Effector memory CD4-positive, alpha-beta T cell (primary cell): Measurements from ENCODE around the gene BMPR1A.
A peak's percentile ranks its signal among the peaks of the same experiment; 100 is the strongest.

Experiments used
- DNase-seq, 3 donors: peaks; one replicate each; pipeline ENCODE4 v3.0.0-alpha.2; 2020
- H3K27ac ChIP-seq: 2 replicates; pipeline ENCODE4 v1.7.0; 2013; ENCODE audit warnings: mild to moderate bottlenecking, low read length, moderate library complexity; ENCODE audit not compliant: insufficient read depth, poor library complexity, severe bottlenecking
- H3K27me3 ChIP-seq: replicated peaks from 2 replicates; pipeline ENCODE4 v1.7.0; 2013; ENCODE audit warnings: mild to moderate bottlenecking, low read length; ENCODE audit not compliant: insufficient read depth, control insufficient read depth, poor library complexity, severe bottlenecking
- H3K36me3 ChIP-seq: 2 replicates; pipeline ENCODE4 v1.7.0; 2013; ENCODE audit warnings: mild to moderate bottlenecking, low read length, moderate library complexity; ENCODE audit not compliant: control insufficient read depth, insufficient read depth
- H3K4me1 ChIP-seq: 2 replicates; pipeline ENCODE4 v1.7.0; 2013; ENCODE audit warnings: low read length, mild to moderate bottlenecking; ENCODE audit not compliant: control insufficient read depth, insufficient read depth, poor library complexity, severe bottlenecking
- H3K4me3 ChIP-seq: 2 replicates; pipeline ENCODE4 v1.7.0; 2013; ENCODE audit warnings: low read length, low read depth, mild to moderate bottlenecking; ENCODE audit not compliant: insufficient read depth, poor library complexity, severe bottlenecking
- H3K9me3 ChIP-seq: 2 replicates; pipeline ENCODE4 v1.7.0; 2013; ENCODE audit warnings: mild to moderate bottlenecking, low read length, moderate library complexity; ENCODE audit not compliant: control insufficient read depth

The BMPR1A gene

GRCh38 chr10:86749854-86750253 lies 6.6 kb upstream of the BMPR1A start:
- H3K27ac ChIP-seq, result no peak overlapping the region
- no peaks in the 10 kb centered on the region for H3K36me3 ChIP-seq
- H3K4me1 ChIP-seq, result no peaks in the 10 kb centered on the region
- DNase-seq, result no peak
- H3K9me3 ChIP-seq, result no peaks in the 10 kb centered on the region
- no peaks in the 10 kb centered on the region for H3K27me3 ChIP-seq
- no peak overlapping the region for H3K4me3 ChIP-seq

- no peaks in the 10 kb centered on the region for H3K36me3 ChIP-seq
- H3K27ac ChIP-seq, result no peak overlapping the region
- no peaks in the 10 kb centered on the region for H3K27me3 ChIP-seq
- DNase-seq, result no peak
- no peak overlapping the region for H3K4me3 ChIP-seq
- H3K4me1 ChIP-seq, result peaks cover 3% of the 10 kb centered on the region
- no peaks in the 10 kb centered on the region for H3K9me3 ChIP-seq
Observed at GRCh38 chr10:86751477-86751876, 4.9 kb upstream of the BMPR1A start.

DNA sequence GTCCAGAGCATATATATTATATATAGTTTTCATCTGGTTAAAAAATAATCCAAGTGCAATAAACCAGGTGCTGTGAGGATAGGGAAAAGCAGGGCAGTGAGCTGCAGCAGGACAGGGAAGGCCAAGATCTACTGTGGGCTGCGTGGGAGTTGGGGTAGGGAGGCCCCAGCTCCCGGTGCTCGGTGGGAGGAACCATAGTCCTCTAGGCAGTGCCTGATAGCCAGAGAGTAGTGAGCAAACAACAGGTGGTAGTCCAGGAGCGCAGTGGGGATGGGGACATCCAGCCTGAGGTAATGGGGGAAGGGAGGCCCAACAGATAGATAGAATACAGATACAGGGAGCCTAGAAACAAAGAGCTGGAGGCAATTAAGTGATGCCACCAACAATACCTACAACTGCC lies 4.1 kb upstream of the BMPR1A start:
- H3K27ac ChIP-seq, result no peak overlapping the region
- no peak for DNase-seq
- no peaks in the 10 kb centered on the region for H3K36me3 ChIP-seq
- H3K9me3 ChIP-seq, result no peaks in the 10 kb centered on the region
- no peak overlapping the region for H3K4me3 ChIP-seq
- no peaks in the 10 kb centered on the region for H3K27me3 ChIP-seq
- H3K4me1 ChIP-seq, result peaks cover 5% of the 10 kb centered on the region

DNA sequence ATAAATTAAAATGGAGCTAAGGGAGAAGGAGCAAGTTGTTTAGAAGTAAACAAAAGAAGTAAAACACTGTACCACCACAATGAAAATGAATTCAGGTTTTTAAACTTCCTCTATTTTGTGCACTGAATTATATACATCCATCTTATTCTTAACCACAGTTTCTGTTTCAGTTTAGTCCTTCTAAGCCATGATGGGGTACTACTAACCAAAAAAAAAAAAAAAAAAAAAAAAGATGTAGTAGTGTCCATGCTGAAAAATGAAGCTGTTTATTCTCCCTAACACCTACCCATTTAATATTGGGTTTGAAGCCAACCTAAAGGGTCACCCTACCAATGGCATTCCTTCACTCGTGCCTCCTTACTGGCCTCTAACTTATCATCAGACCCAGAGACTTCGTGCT lies 3.4 kb upstream of the BMPR1A start:
- H3K4me1 ChIP-seq, result peaks cover 7% of the 10 kb centered on the region
- DNase-seq, result no peak
- no peak overlapping the region for H3K27ac ChIP-seq
- no peak overlapping the region for H3K4me3 ChIP-seq
- H3K9me3 ChIP-seq, result no peaks in the 10 kb centered on the region
- H3K27me3 ChIP-seq, result no peaks in the 10 kb centered on the region
- H3K36me3 ChIP-seq, result no peaks in the 10 kb centered on the region

- H3K9me3 ChIP-seq, result no peaks in the 10 kb centered on the region
- H3K4me3 ChIP-seq, result no peak overlapping the region
- no peaks in the 10 kb centered on the region for H3K36me3 ChIP-seq
- no peak overlapping the region for H3K27ac ChIP-seq
- peaks cover 7% of the 10 kb centered on the region for H3K4me1 ChIP-seq
- DNase-seq, result no peak
- H3K27me3 ChIP-seq, result no peaks in the 10 kb centered on the region
Observed at GRCh38 chr10:86753638-86754434, 2.6 kb upstream of the BMPR1A start.

- peak overlapping the region; percentile 82 for H3K4me3 ChIP-seq
- no peaks in the 10 kb centered on the region for H3K27me3 ChIP-seq
- DNase-seq, result no peak
- H3K27ac ChIP-seq, result no peak overlapping the region
- peaks cover 7% of the 10 kb centered on the region for H3K4me1 ChIP-seq
- no peaks in the 10 kb centered on the region for H3K36me3 ChIP-seq
- no peaks in the 10 kb centered on the region for H3K9me3 ChIP-seq
Observed at GRCh38 chr10:86755454-86755739, 1.0 kb upstream of the BMPR1A start.

DNA sequence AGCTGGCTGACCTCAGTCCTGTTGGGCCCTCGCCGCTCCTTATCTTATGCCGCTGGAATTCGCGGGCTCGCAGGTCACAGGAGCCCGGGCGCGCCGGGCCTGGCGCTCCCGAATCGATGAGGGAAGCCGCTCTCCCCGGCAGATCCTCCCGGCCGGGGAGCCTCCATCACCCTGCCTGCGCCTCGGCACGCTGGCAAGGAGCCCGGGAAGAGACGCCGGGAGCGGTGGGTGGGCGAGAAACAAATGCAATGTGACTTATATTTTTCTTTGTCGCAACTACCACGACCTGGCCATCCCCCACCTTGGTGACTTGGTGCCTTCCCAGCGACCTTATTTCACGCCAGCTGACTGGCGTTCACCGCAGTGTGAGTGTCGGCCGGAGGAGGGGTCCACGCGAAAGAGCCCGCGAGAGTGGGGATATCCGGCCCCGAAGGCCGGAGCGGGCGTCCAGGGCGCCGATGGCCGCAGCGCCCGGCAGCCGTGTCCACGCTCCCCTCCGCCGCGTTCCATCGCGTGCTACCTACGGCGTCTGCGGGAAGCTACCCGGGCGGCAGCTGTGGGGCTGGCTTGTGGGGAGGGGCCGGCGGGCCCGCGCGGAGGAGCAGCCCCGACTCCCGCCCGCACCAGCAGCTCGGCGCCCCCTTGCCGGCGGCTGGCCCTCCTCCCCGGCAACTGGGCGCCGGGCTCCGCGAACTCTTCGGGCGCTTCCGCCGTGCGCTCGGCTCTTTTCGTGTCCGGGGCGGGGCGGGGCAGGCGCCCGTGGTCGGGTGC lies 494 bp upstream of the BMPR1A start:
- Histone ChIP-seq H3K27ac (no peak overlapping the region), H3K4me3 (peak overlapping the region; percentile 82), H3K9me3 (no peaks in the 10 kb centered on the region), H3K36me3 (no peaks in the 10 kb centered on the region), H3K27me3 (no peaks in the 10 kb centered on the region), H3K4me1 (peaks cover 7% of the 10 kb centered on the region)
- peak; percentile 72 to 81 (median 79) for DNase-seq

DNA sequence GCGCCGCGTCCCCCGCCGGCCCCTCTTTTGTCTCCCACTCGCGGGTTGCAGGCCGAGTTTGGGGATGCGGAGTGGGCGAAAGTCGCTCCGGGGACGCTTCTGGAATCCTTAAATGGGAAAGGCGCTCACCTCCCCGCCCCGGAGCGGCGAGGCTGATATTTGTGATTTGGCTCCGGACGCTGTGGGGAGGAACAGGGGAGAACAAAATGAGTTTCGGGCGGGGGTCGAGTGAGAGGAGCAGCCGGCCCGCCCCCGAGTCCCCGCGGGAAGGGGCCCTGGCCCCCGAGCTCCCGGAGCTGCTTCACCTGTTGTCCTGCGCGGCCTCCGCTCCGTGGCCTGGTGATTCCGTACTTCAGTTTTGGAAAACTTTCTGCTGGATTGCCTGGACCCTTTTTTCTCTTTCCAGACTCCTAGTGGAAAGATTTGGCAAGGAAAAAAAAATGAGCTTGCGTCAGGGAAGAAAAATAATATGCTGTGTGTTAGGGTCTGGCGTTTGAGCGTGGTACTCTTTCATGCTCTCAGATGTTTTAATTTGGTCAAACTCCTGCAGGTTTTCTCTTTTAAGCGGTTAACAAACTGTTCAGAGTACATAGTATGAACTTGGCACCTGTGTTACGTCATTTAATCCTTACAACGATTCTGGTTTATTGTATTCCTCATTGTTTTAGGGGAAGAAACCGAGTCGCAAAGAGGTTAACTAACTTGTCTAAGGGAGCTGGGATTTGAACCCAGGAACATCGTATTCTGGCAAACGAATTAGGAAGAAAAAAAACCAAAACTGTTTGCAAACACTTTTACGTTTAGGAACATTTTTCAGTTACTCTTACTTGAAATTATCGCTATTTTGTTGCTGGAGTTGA lies 924 bp downstream of the BMPR1A start:
- Histone ChIP-seq H3K27me3 (no peaks in the 10 kb centered on the region), H3K4me3 (peak overlapping the region; percentile 67), H3K27ac (peak overlapping the region; percentile 19), H3K4me1 (peaks cover 7% of the 10 kb centered on the region), H3K9me3 (no peaks in the 10 kb centered on the region), H3K36me3 (no peaks in the 10 kb centered on the region)
- peak in 1 of 3 donors; percentile 2 for DNase-seq

DNA sequence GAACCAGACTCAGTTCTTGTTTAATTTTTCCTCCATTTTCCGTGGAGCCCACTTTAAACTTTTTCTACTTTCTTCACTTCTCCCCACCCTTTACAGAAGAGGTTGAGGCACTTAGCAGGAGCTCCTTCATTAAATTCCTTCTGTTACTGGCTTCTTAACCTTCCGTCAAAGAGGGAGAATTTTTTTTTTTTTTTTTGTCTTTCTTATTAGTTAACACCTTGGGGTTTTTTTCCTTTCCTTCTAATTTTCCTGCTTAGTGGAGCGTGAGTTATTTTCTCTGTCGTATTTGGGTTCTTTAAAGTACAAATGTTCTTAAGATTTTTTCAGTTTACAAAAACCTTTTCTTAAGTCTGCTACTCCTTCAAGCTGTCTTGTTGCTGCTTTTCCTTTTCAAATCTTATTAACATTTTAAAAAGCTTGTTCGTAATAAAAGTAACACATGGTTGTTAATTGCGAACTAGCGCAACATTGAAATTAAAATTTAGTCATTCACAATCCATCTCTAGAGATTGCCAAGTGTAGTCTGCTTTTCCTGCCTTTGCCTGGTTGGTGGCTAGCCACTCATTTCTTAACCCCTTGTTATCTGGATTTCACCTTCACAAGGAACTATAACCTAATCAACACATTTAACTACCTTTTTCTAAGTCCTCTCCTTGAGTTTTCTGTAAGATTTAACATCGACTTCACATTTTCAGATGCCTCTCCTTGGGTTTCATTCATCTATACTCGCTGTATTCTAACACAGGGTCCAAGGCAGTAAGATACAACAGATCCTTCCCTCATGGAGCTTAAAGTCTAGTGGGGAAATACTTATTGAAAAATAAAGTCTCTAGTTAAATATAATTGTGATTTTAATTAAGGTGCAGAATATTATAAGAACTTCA lies 2.0 kb downstream of the BMPR1A start:
- Histone ChIP-seq H3K4me1 (peaks cover 7% of the 10 kb centered on the region), H3K27me3 (no peaks in the 10 kb centered on the region), H3K27ac (no peak overlapping the region), H3K4me3 (no peak overlapping the region), H3K36me3 (no peaks in the 10 kb centered on the region), H3K9me3 (no peaks in the 10 kb centered on the region)
- no peak for DNase-seq
